Ammon's horn (tissue), 1 donor: ENCODE measurements around the gene TRIM63.

Source experiments
- DNase-seq: peaks from one replicate; pipeline ENCODE4 v3.0.0-alpha.2; 2016; ENCODE audit warnings: low spot score

TRIM63 gene

DNA sequence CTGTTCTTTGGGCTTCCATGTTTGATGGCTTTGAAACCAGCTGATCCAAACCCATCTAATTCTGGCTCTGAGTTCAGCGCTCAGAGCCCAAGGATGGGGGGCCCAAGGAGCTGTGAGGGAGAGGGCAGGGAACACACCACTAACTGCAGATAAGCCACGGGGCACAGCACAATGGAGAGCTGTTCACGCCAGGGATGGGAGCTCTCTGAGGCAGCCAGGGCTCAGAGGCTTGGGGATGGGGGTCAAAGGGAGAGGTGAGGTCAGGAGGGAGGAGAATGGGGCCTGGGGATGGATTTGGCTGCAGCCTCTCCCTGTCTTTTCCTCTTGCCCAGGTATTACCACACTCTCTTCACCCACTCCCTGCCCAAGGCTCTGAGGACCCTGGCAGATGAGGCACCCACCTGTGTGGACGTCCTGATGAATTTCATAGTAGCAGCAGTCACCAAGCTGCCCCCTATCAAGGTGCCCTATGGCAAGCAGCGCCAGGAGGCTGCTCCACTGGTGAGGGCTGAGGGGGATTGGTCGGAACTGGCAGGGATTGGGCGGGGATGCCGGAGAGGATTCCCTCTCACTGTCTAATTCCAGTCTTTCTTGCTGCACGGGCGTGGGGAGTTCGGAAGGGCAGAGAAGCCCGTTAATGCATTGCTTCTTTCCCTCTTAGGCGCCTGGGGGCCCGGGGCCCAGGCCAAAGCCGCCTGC lies 32.8 kb downstream of the TRIM63 start:
- no peak for DNase-seq

DNA sequence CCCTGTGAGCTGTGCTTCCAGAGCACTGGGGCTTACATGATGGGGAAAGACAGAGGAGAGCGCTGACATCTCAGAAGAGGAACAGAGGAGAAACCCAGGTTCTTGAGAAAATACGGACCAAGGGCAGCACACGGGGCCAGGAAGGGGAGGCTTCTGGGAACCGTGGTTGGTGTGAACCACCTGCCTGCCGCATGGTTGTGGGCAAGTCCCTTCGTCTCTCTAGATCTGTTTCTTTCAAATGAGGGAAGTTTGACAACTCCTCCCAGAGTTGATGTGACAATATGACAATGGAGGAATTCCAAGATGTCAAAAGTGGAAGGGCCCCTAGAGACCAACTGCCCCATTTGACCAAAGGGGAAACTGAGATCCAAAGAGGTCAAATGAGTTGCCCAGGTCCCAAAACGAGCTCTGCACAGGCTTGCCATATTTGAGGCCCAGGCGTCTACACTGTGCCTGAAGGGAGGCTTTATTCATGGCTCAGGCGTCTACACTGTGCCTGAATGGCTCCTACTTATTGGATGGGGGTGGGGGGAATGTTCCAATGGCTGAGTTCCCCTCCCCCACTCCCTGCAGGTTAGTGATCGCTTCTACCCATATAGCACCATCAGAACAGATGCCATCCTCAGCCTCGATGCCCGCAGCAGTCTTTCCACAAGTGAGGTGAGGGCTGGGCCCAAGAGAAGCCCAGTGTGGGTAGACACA lies 34.6 kb downstream of the TRIM63 start:
- DNase-seq = no peak

DNA sequence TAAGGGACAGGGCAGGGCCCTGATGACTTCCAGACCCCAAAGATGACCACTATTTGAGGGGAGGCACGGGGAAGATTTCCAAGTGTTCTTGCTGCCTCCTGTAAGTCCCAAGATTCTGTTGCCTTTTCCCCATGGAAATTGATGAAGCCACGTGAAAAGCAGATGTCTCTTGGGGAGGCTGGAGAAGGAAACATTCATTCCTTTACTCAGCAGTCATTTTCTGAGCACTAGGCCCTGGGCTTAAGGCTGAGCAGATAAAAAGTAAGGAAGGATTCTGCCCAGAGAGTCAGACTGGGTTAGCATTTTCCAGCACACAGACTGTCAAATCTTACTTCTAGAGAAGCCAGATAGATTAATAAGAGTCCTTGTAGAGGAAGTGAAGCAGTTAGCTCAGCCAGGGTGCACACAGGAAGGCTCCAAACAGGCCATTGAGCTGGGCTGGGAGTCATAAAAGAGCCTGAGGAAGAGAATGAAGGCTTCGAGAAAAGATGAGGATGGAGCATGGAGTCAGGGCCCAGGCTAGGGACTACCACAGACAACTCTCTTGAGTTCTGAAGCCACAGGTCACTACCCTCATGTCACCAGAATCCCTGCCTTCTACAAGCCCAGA lies 35.7 kb downstream of the TRIM63 start:
- no peak for DNase-seq

DNA sequence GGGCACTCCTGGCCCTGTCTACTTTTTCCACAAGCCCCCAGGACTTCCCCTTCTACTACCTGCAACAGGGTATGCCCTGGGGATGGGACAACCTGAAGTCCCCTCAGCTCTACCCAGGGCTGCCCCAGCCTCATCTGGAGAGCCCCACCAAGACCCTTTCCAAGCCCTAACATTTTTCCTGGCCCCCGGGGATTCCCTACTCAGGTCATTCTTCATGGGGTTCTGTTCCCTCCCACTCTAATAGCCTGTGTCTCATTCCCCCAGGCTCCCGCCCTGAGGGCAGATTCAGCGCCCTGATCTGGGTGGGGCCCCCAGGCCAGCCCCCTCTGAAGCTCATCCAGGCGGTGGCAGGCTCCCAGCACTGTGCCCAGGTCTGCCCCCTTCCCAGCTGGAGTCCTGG lies 36.2 kb downstream of the TRIM63 start:
- no peak for DNase-seq

DNA sequence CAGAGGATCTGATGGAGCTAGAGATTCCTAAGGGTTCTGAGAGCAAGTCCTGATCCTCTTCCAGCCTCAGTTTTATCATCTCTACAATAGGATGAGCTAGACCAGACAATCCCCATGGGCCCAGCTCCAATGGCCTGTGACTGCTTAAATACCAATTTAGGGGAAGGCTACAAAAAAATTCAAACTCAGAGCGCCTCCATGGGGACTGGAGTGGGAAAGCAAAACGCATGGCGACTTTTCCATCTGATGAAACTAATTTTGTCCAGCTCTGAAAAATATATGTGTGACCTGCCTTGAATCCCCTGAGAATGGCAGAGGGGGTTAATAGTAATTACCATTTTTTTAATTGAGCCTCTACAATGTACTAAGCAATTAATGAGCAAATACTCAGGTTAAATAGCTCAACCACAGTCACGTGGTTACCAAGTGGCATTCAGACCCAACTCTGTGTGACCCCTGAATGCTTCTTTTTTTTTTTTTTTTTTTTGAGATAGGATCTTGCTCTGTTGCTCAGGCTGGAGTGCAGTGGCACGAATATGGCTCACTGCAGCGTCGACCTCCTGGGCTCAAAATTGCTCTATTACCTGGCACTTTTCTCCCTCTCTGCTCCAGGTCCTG lies 37.5 kb downstream of the TRIM63 start:
- no peak for DNase-seq

DNA sequence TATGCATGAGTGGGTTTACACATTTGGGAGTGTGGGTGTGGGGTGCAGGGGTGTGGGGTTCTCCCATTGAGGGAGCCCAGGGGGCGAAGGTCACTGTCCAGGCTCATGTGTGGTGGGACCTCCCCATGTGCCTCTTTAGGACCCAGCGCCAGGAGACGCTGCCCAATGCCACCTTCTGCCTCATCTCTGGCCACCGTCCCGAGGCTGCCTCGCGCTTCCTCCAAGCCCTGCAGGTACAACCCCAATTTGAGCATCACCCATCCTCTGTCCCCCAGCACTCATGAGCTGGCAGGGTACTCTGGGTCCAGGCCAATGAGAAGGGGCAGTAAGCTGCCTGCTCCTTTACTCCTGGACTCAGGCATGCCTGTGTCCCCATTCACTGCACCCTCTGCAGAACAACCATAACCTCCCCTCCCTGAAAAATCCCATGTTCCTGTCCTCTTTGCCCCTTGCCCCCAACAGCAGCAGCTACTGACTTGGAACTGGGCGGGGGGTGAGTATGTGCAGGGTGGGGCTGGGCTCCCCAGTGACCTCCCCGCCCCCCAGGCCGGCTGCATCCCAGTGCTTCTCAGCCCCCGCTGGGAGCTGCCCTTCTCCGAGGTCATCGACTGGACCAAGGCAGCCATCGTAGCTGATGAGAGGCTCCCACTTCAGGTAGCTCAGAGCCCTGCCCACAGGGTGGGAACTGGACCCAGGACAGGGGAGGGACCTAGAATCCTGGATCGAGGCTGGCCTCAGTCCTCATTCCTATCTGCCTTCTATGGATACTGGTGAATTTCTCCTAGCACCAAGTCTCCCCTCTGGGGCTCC lies 38.2 kb downstream of the TRIM63 start:
- no peak for DNase-seq

DNA sequence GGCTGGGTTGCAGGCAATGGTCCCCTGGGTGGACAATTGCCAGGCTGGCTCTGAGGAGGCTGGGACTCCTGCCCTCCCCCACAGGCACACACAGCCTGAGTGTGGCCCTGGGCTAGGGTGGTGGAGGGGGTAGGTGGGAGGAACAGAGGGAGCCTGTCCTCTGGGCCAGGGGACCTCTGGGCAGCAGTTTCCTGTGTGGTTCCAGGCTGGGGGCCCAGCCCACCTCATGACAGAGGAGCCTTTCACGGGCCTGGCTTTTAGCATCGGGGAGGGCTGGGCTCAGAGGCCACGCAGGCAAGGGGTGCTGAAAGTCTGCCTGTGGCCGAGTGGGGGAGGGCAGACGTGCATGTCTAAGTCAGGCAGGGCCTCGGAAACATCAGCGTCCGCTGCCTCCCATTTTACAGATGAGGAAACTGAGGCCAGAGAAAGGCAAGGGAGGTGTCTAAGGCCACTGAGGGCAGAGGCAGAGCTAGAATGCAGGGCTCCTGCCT lies 38.9 kb downstream of the TRIM63 start:
- no peak for DNase-seq

DNA sequence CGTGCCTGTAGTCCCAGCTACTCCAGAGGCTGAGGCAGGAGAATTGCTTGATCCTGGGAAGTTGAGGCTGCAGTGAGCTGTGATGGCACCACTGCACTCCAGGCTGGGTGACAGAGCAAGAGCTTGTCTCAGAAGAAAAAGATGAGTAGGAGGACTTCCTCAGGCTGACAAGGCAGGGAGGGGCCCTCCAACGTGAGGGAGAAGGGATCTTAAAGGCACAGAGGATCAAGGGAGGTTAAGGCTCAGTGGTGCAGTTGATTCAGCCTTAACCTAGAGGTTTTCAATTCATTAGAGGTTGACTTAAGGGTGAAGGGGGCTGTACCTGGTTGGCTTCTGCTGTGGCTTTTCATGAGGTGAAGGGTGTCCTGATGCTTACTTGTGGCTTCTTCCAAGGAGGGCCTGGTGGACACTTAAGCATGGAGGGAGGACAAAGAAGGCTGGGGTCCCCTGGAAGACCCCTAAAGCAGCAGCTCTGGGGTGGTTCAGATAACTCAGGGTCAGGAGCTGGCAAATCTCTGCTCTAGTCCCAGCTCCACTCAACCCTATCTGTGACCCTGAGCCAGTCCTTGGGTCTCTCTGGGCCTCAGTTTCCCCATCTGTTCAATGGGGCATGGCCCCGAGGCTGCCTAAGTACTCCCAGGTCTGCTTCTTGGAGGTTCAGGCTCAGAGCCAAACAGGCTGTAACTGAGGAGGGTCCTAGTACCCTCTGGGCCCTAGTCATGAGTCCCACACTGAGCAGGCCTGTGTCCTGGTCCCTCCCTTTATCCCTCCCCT lies 39.5 kb downstream of the TRIM63 start:
- DNase-seq = no peak

DNA sequence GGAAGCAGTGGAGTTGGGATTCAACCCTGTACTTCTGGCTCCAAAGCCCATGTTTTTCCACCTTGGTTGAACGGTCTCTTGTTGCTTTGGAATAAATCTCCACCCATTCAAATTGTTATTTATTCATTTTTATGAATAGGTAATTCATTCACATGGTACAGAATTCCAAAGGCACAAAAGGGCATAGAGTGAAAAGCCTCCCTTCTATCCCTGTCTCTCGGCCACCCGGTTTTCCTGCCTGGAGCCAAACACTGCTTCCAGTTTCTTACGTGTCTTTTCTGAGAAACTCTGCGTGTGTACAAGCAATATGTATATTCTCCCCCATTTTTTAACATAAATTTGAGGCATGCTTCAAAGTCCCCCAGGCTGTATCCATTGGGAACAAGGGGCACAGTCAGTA lies 41.9 kb downstream of the TRIM63 start:
- DNase-seq = no peak

DNA sequence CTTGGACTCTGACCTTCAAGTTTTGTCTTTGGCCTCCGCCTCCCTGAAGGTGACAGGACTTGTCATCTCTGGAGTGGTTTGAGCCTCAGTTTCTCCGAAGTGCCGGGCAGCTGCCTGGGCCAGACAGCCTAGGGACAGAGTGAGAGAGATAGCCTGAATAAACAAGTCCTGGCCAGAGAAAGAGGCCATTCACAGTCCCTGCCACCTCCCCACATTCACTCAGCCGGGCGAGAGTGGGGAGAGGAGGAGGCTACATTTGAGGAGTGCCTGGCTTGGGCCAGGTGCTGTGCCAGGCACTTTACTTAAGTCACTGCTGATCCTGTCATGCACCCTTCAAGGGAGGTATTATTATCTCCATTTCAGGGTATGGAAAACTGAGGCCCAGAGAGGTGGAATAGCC lies 42.4 kb downstream of the TRIM63 start:
- no peak for DNase-seq

DNA sequence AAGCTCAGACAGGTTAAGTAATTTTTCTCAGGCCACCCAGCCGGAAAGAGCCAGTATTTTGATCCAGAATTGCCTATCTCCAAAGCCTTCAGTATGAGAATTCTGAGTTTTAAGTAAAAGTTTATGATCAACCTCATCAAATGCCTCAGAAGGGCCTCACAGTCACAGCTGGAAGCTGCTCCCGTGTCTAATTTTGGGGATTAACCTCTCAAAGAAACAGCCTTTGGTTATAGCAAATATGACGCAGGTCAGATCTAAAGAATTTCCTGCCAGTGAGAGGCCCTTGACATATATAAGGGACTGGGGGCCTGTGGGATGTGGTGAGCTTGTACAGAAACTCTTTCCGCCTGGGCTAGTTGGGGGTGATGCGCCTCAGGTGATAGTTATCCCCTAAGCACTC lies 43.6 kb downstream of the TRIM63 start:
- DNase-seq = no peak

DNA sequence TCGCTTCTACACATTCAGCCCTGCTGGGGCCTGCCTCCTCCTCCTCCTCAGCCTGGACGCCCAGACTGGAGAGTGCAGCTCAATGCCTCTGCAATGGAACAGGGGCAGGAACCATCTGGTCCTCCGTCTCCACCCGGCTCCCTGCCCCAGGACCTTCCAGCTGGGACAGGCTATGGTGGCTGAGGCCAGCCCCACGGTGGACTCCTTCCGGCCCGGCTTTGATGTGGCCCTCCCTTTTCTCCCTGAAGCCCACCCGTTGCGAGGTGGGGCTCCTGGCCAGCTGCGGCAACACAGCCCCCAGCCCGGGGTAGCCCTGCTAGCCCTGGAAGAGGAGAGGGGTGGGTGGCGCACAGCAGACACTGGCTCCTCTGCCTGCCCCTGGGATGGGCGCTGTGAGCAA lies 44.4 kb downstream of the TRIM63 start:
- no peak for DNase-seq

DNA sequence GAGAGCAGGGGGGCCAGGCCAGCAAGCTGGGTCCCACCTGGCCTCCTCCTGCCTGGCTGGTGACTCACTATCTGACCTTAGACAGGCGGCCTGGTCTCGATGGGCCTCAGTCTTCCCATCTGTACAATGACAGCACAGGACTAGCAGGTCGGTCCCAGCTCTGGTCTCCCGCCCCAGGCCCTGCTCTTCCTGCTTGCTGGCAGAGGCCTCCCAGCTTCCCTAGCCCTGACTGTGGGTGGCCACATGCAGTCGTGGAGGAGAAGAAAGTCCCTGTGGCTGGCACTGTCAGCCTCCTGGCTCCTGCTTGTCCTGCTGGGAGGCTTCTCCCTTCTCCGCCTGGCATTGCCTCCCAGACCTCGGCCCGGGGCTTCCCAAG lies 45.0 kb downstream of the TRIM63 start:
- DNase-seq = no peak

DNA sequence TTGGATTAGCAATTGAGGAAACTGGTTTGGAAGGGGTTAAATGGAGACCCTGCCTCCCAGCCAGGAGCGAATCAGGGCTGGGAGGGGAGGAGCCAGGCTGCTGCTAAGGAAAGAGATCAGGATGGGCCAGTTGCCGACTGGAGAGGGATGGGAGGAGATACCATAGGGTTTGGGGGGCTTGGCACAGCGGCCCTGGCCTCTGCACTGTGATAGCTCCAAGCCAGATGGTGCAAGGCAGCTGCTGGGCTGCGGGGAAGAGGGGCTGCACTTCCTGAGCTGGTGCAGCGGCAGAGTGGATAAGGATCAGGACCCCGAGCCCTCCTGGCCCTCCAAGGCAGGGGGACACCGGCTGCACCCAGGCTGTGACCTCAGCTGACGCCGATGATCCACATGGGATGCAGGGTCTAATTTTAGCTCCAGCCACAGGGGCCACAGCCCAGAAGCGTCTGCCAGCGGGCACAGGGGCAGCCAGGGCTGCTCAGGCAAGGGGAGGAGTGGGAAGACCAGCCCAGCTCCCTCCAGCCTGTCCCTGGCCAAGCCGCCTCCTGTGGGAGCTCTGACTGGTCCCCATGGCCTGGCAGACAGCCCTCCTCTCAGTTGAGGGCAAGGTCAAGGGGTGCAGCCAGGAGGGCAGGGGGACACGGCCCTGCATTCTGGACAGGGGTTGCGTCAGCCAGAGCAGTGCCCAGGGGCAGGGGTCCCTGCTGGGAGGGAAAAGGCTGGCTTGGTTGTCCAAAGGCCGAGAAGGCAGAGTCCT lies 45.6 kb downstream of the TRIM63 start, which contains the start of gene EXTL1:
Gene EXTL1, plus strand, starts transcription at position 129 of the 757 bp plus-strand sequence. CDS start 872 bp downstream, outside the sequence.
- DNase-seq = peak; percentile 85

DNA sequence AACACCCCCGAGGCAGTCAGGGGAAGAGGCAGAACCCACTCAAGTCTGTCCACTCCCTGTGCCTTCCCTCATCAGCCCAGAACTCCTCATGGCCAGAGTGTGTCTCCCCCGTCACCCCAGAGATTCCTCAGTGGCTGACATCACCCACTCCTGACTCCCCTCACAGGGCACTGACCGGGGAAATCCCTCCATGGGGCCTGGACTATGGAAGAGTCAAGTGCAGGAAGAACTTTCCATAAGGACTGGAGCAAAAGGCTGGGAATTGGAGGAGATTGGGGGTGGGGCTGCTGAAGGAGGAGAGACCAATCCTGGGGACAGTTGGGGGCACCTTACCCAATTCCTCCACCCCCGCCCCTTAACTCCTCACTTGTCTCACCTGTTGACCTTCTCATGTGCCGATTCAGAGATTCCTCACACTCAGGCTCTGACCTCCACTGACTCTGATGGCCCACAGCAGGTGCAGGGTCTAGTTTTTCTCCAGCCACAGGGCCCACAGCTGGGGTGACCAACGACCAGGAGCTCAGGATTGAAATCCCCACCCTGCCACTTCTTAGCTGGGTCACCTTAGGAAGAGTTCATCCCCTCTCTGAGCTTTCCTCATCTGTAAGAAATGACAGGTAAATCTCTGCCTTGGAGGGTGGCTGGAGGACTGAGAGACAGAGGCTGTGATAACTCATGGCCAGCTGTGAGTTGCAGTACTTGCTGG lies 46.3 kb downstream of the TRIM63 start:
- no peak for DNase-seq

DNA sequence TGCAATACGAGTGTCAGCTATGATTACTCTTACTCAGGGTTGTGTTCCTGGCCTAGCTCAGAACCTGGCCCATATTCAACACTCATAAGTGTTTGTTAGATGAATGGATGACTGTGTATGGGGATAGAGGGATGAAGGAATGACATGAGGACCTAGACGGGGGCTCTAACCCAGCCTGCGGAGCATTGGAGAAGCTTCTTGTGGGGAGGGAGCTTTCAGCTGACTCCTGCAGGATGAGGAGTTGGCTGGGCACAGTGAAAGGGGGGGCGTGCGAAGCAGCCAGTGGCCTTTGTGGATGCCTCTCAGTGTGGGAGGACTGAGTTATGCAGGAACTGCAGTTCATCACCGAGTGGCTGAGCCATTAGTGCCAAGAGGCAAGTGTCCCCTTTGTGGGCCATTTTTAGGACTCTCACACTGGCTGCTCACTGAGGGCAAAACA lies 47.1 kb downstream of the TRIM63 start:
- no peak for DNase-seq

DNA sequence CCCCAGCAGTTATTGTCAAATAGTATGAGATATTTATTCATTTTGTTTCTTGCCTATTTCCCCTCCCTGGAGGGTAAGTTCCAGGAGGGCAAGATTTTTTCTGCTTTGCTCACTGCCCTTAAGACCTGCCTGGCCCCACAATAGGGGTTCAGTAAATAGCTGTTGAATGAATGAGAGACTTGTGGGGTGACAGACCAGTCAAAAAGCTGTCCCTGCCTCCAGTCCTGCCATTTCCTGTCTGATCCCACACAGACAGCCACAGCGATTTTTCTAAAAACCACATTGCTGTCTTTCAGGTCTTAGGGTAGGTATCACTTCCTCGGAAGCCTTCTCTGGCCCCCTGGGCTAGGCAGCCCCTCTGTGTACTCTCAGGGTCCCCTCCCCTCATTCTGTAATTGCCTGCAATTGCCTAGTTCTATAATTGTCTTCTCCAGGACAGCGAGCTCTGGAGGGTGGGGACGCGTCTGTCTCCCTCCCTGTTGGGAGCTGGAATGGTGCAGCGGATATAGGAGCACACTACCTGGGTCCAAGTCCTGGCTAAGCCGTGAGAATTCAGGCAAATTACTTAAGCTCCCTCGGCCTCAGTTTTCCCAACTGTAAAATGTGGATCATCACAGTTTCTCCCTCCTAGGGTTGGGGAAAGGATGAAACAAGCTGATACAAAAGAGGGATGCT lies 47.7 kb downstream of the TRIM63 start:
- DNase-seq = no peak

DNA sequence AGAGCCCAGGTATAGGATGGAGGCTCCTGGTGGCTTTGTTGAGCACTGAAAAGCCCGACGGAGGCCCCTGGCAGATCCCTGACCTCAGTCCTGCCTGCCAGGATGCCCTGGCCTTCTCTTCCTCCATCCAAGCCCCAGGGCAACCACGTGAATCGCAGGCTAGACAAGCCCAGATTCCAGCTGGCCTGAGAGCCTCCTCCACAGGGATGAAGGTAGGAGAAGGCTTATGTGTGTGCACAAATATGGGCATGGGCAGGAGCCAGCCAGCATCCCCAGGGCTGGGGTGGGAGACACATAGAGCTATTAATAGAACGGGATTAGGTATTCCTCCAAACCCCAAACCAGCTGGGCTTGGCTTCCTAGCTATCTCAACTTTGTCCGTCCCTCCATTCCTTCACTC lies 49.8 kb downstream of the TRIM63 start:
- DNase-seq = no peak

DNA sequence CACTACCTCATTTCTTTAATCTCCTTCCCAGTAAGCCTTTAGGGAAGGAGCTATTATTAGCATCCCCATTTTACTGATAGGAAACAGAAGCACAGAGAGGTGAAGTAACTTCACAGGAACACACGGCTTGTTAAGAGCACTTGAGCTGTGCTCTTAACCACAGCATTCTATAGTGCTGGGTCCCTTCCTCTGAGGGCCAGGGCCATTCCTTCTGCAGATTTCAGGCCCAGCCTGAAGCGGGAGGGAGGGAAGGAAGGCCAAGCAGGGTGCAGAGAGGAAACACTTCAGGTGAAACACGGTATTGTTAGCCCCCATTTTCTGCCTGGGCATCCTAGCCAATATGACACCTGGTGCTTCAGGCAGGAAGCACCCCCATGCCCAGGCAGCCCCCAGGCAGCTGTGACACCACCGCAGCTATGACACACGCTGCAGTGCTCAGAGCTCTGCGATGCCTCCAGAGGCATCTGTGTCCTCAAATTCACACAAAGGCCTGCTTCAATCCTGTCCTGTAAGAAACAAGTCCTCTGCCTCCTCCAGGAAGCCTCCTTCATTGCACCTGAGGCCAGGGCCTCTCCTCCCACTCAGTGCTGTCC lies 50.4 kb downstream of the TRIM63 start:
- no peak for DNase-seq
